NT2/D1 (cell line): ENCODE measurements around the gene AFF3.

Source experiments
- SUZ12 ChIP-seq: IDR thresholded peaks from 2 replicates; pipeline ENCODE4 v1.6.1; 2011; ENCODE audit not compliant: insufficient read length, insufficient read depth; ENCODE audit errors: extremely low read depth
- YY1 ChIP-seq: IDR thresholded peaks from 2 replicates; pipeline ENCODE4 v1.6.1; 2011; ENCODE audit not compliant: insufficient read length, insufficient read depth
- ZNF274 ChIP-seq: IDR thresholded peaks from 2 replicates; pipeline ENCODE4 v1.6.1; 2011; ENCODE audit warnings: mild to moderate bottlenecking, low read depth, low read length

DNA sequence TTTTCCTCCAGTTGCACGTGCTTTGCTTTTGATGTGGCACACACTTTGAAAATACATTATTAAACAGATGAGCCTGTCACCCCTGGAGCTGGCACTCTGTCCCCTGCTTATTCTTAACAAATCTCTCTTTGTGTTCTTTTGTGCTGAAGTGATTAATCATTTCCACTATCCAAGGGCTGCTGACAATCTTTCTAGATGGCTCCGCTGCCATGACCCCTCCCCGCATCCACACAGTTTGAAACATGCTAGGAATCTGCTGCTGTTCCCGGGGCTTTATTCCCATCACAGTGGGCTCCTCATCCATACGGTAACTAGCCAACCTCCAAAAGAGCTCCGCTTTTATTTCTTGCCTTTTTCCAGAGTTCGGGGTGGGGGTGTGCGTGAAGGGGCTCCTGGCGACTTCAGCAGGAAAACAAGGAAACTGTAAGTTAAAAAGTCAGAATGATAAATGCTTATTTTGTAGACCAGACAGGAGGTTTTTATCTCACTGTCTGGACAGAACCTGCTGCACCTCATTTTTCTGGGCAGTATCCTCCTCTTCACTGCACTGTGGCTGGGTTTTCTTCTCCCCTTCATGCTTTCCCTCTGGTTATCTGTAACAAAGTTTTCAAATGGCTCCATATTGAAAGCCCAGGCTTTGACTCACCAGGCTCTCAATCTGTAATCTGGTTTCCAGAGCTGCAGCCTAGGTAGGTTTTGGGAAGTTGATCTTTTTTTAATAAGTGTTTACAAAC lies 319.7 kb downstream of the AFF3 start:
- TF ChIP-seq SUZ12 (no peak), ZNF274 (no peak), YY1 (no peak)
